ENCODE data around the gene SLC6A1. TPM values are rescaled to one million over a fixed set of nuclear protein-coding genes. Genes with fewer than 3 reads are reported as not detected.

The SLC6A1 gene
- total RNA-seq, 1 experiment from 2014 or later = not detected

DNA sequence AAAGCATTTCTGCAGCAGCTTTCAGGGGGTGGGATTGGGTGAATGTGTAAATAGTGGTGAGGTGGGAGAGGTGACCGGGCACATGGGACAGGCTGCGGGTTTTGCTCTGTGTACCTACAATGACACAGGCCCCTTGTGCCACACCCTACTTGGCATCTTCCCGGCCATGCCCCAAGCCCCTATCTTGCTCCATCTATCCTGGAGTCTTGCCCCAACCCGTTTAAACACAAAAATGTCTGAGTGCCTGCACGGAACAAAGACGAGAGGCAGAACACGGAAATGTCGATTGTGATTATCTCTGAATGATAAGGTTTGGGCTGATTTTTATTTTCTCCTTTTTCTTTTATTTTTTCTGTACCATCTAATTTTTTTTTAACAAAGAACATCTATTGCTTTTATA, 46.0 kb upstream of the SLC6A1 start:
- no peak overlapping the region for H3K4me2 ChIP-seq (ENCODE audit: low read length)
- no peak overlapping the region for H3K9ac ChIP-seq (ENCODE audit: low read length)
- no TSS peak for BruUV-seq (replicated peaks)
- ChIA-PET POLR2A (no interaction called here), CTCF (interaction anchor here (0.7 to 3.8 kb wide), 6 partner anchors 8 to 113 kb away, joined by 3 to 17 read pairs (median 4); no protein-coding TSS in a partner anchor), RAD21 (ENCODE audit: low non-redundant PET in 1 of 2, low total read pairs in 2 of 2, uncharacterized antibody in 2 of 2, unreplicated experiment in 2 of 2) (no interaction called here)
- peaks cover 0 to 8% of the 10 kb centered on the region in 2 experiments; a peak in 1 of 4 replicates for H3K9me3 ChIP-seq (ENCODE audit: control insufficient read depth in 1 of 2, insufficient read depth in 1 of 2, low read depth in 1 of 2, low read length in 2 of 2)
- ATAC-seq (no peak), DNase-seq (ENCODE audit: low read depth, low spot score) (no peak)
- no peak overlapping the region for H2AFZ ChIP-seq (ENCODE audit: low read depth, low read length, poor library complexity, severe bottlenecking)
- H3K36me3 ChIP-seq (ENCODE audit: control insufficient read depth in 1 of 2, insufficient read depth in 2 of 2, low read length in 2 of 2) = no peaks in the 10 kb centered on the region
- H4K20me1 ChIP-seq (ENCODE audit: insufficient read depth) = no peaks in the 10 kb centered on the region
- H3K4me1 ChIP-seq (ENCODE audit: control insufficient read depth in 1 of 2, insufficient read depth in 2 of 2, low read length in 2 of 2) = peaks cover 0 to 5% of the 10 kb centered on the region in 2 experiments; a peak in 1 of 4 replicates
- H3K9me2 ChIP-seq (ENCODE audit: insufficient read depth) = no peaks in the 10 kb centered on the region
- no peaks in the 10 kb centered on the region for H3K79me2 ChIP-seq (ENCODE audit: insufficient read depth, low read length)
- TF ChIP-seq REST (IDR thresholded peaks at IDR 0.05; ENCODE audit: low read depth) = no peak
- intact Hi-C loops (cut with micrococcal nuclease) = loop anchor here (2.0 to 10.0 kb wide), 2 partner anchors 188 to 258 kb away; no protein-coding TSS in a partner anchor
- no peak overlapping the region for H3K27ac ChIP-seq (ENCODE audit: low read depth, low read length)
- H3K4me3 ChIP-seq (replicated peaks in 1 of 2; ENCODE audit: low read depth in 1 of 2, low read length in 2 of 2) = no peak overlapping the region
- no peaks in the 10 kb centered on the region; the same call in 1 of the 2 replicates for H3K27me3 ChIP-seq (ENCODE audit: insufficient read depth, low read length)

GRCh38 chr3:10948326-10948725, 44.2 kb upstream of the SLC6A1 start:
- Histone ChIP-seq H3K9me3 (ENCODE audit: control insufficient read depth in 1 of 2, insufficient read depth in 1 of 2, low read depth in 1 of 2, low read length in 2 of 2) (no peaks in the 10 kb centered on the region), H2AFZ (ENCODE audit: low read depth, low read length, poor library complexity, severe bottlenecking) (no peak overlapping the region), H3K27me3 (ENCODE audit: insufficient read depth, low read length) (no peaks in the 10 kb centered on the region; the same call in 1 of the 2 replicates), H3K27ac (ENCODE audit: low read depth, low read length) (no peak overlapping the region), H4K20me1 (ENCODE audit: insufficient read depth) (no peaks in the 10 kb centered on the region), H3K4me2 (ENCODE audit: low read length) (no peak overlapping the region), H3K36me3 (ENCODE audit: control insufficient read depth in 1 of 2, insufficient read depth in 2 of 2, low read length in 2 of 2) (no peaks in the 10 kb centered on the region), H3K79me2 (ENCODE audit: insufficient read depth, low read length) (no peaks in the 10 kb centered on the region), H3K4me1 (ENCODE audit: control insufficient read depth in 1 of 2, insufficient read depth in 2 of 2, low read length in 2 of 2) (peaks cover 0 to 5% of the 10 kb centered on the region in 2 experiments; a peak in 1 of 4 replicates), H3K4me3 (replicated peaks in 1 of 2; ENCODE audit: low read depth in 1 of 2, low read length in 2 of 2) (no peak overlapping the region), H3K9me2 (ENCODE audit: insufficient read depth) (no peaks in the 10 kb centered on the region), H3K9ac (ENCODE audit: low read length) (no peak overlapping the region)
- ATAC-seq (no peak), DNase-seq (ENCODE audit: low read depth, low spot score) (no peak)
- CTCF ChIA-PET = interaction anchor here (1.3 kb wide), 1 partner anchor 112 kb away, joined by 6 read pairs; no protein-coding TSS in a partner anchor
- TF ChIP-seq CBX3 (IDR thresholded peaks at IDR 0.05; ENCODE audit: low read depth) (no peak), EZH2phosphoT487 (IDR thresholded peaks at IDR 0.05; ENCODE audit: borderline replicate concordance) (no peak), FOSL1 (IDR thresholded peaks at IDR 0.05; ENCODE audit: low read depth) (no peak), SIN3A (IDR thresholded peaks at IDR 0.05; ENCODE audit: low read depth) (no peak), ATF3 (IDR thresholded peaks at IDR 0.05) (no peak), ELF1 (IDR thresholded peaks at IDR 0.05; ENCODE audit: borderline replicate concordance, low read depth) (no peak)
- RAD21 ChIA-PET (ENCODE audit: low non-redundant PET in 1 of 2, low total read pairs in 2 of 2, uncharacterized antibody in 2 of 2, unreplicated experiment in 2 of 2) = no interaction called here
- BruUV-seq (replicated peaks) = no TSS peak
- POLR2A ChIA-PET = no interaction called here
- intact Hi-C loops (cut with micrococcal nuclease) = loop anchor here (10.0 kb wide), 1 partner anchor 256 kb away; no protein-coding TSS in a partner anchor

Data from HCT116 (cell line).